Astrocyte of the spinal cord (primary cell): ENCODE data around the gene DHX29.
A peak's percentile ranks its signal among the peaks of the same experiment; 100 is the strongest.

Source experiments
- DNase-seq: peaks from one replicate; pipeline ENCODE4 v3.0.0; 2011; ENCODE audit warnings: low read depth, low spot score
- H3K4me3 ChIP-seq: 2 replicates; pipeline ENCODE4 v1.5.1; 2011; ENCODE audit warnings: low read depth, mild to moderate bottlenecking, low read length, moderate library complexity
- in situ Hi-C: cut with HindIII; loops from 2 replicates; pipeline ENCODE4 v1.10.0; 2017; ENCODE audit warnings: low sequenced_read_pairs
- TF ChIP-seq, protein P1 (sequence below): IDR thresholded peaks from 2 replicates; pipeline ENCODE4 v1.5.1; 2012; ENCODE audit warnings: low read depth, mild to moderate bottlenecking, low read length, inconsistent platforms

DHX29 gene

DNA sequence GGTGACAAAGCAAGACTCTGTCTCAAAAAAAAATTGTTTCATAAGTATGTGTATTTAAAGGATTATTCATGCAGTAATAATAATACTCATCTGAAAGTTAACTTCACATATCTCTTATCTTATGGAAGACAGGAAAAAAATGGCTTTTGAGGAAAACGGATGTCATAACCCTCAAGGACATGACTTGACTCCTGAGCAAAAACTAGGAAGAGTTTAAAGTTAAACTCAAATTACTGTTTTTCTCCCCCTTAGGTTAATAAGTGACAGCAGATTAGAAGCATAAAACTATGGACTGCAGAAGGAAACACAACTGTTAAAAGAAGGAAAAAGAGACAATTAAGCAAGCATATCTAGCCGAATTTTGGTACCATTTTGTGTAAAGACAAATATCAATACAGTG is 16.5 kb downstream of the DHX29 start:
- in situ Hi-C loops, result no loop called here
- DNase-seq, result no peak
- TF ChIP-seq, protein P1, sequence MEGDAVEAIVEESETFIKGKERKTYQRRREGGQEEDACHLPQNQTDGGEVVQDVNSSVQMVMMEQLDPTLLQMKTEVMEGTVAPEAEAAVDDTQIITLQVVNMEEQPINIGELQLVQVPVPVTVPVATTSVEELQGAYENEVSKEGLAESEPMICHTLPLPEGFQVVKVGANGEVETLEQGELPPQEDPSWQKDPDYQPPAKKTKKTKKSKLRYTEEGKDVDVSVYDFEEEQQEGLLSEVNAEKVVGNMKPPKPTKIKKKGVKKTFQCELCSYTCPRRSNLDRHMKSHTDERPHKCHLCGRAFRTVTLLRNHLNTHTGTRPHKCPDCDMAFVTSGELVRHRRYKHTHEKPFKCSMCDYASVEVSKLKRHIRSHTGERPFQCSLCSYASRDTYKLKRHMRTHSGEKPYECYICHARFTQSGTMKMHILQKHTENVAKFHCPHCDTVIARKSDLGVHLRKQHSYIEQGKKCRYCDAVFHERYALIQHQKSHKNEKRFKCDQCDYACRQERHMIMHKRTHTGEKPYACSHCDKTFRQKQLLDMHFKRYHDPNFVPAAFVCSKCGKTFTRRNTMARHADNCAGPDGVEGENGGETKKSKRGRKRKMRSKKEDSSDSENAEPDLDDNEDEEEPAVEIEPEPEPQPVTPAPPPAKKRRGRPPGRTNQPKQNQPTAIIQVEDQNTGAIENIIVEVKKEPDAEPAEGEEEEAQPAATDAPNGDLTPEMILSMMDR, result no peak
- H3K4me3 ChIP-seq, result no peak overlapping the region

DNA sequence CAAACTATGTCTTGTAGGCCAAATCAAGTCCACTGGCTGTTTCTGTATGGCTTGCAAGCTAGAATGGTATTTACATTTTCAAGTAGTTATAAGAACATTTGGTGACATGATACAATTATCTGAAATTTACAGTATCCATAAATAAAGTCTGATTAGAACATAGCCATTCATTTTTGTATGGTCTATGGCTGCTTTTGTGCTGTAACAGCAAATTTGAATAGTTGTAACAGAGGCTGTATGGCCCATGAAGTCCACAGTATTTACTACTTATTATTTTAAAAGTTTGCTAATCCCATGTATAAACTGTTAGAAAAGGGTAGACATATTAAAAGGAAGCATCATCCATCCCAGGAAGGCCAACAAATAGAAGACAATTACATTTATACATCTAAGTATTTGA is 17.7 kb downstream of the DHX29 start:
- no peak overlapping the region for H3K4me3 ChIP-seq
- no peak for DNase-seq
- TF ChIP-seq, protein P1, result no peak
- in situ Hi-C loops, result no loop called here

DNA sequence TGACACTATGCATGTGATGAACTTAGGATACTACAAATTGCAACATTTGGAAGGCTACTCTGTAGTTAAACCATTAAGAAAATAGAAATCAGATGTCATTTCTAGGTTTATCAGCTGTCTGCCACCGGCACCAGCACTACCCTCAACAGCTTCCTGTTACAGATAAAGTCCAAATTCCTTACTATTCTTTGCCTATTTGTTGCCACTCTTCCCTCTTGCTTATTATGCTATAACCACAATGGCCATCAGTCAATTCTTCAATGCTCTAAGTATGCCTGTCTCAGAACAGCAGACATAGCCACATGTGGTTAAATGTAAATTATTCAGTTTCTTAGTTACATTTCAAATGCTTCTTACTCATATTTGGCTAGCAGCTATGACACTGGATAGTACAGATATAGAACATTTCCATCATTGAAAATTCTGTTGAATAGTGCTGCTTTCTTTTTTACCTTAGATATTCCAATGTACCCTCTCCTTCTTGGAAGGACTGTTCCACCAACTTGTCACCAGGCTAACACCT is 21.0 kb downstream of the DHX29 start:
- in situ Hi-C loops, result no loop called here
- DNase-seq, result no peak
- no peak overlapping the region for H3K4me3 ChIP-seq
- TF ChIP-seq, protein P1, result no peak

DNA sequence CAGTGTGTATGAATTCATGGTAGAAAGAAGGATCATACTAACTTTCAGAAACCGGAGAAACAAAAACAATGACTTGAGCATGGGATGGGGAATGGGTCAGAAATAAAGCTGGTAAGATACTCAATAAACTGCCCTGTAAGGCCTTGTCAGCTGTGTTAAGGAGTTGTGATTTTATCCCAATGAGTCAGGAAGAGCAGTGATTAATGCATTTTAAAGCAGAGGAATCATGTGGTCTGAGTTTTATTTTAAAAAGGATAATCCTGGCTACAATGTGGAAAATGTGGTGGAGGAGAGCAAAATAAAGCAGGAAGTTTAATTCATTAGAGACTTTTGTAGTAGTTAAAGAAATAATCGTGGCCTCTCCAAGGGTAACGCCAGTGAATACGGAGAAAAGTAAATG is 28.7 kb downstream of the DHX29 start:
- DNase-seq, result peak; percentile 9
- in situ Hi-C loops, result no loop called here
- H3K4me3 ChIP-seq, result no peak overlapping the region
- TF ChIP-seq, protein P1, result no peak

DNA sequence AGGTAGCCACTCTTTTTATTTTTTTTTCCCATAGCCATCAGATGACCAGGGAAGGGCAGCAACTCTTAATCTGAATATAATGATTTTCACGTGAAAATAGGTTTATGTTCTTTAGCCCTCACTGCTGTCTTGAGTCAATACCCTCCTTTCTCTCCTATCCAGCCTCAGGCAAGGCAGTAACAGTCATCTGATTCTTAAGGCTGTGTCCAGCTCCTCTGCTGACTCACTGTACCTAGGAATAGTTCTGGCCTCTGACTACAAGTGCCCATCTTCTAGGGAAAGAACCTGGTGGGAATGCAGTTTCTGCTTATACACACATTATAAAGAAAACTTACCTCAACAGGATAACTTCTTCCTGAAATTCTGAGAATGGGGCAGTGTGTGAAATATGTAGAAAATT is 30.7 kb downstream of the DHX29 start:
- no peak for DNase-seq
- in situ Hi-C loops, result no loop called here
- TF ChIP-seq, protein P1, result no peak
- H3K4me3 ChIP-seq, result no peak overlapping the region

DNA sequence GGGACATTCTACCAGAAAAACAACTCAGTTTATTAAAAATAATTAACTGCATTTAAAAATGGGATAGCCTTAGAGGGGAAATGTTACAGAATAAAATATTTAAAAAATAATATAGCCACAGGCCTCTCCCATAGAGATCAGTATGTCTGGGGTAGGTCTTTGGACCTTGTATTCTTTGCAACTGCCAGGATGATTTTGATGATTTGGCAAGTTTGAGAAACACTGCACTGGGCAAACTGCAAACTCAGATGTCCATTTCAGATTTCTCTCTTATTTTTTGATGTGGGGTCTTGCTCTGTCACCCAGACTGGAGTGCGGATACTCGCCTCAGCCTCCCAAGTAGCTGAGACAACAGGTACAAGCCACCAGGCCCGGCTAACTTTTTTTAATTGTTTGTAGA is 49.2 kb downstream of the DHX29 start:
- H3K4me3 ChIP-seq, result no peak overlapping the region
- in situ Hi-C loops, result no loop called here
- TF ChIP-seq, protein P1, result no peak
- DNase-seq, result no peak

DNA sequence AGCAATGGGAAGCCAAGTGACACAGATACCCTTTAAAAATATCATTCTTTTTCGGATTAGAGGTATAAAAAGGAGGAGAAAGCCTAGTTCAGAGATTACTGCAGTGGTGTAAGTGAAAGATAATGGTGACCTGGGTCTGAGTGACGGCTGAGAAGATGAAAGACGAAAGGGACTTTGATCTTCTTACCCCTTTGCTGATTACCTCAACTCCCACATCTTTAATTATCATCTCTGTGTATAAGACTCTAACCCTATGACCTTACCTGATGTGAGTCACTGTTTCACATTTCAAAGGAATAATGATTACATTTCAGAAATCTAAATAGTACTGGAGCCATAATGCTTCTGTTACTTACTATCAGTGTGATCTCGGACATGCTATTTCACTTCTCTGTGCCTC is 52.7 kb downstream of the DHX29 start:
- DNase-seq, result no peak
- TF ChIP-seq, protein P1, result no peak
- H3K4me3 ChIP-seq, result no peak overlapping the region
- in situ Hi-C loops, result no loop called here
